HTR-8/SVneo (cell line): ENCODE measurements around the gene CABP4.

Experiments
- DNase-seq: peaks from one replicate; pipeline ENCODE4 v3.0.0; 2011; ENCODE audit warnings: low spot score, mixed read lengths; ENCODE audit not compliant: insufficient read length
- FAIRE-seq: peaks from 2 replicates; lab custom pipeline; 2011; peaks lifted over from hg19 to GRCh38; lab: Jason Lieb, UNC

Gene CABP4

GRCh38 chr11:67492801-67493547, 37.8 kb downstream of the CABP4 start:
- DNase-seq (no peak), FAIRE-seq (peak; percentile 28)

- FAIRE-seq (peak; percentile 55), DNase-seq (no peak)
Measured at GRCh38 chr11:67493548-67494370, 38.6 kb downstream of the CABP4 start.

- no peak for FAIRE-seq
- DNase-seq, result no peak
Measured at GRCh38 chr11:67494371-67495233, 39.4 kb downstream of the CABP4 start.

GRCh38 chr11:67495234-67496005, 40.3 kb downstream of the CABP4 start:
- DNase-seq, result no peak
- no peak for FAIRE-seq

- FAIRE-seq, result no peak
- no peak for DNase-seq
Measured at GRCh38 chr11:67496113-67496512, 41.0 kb downstream of the CABP4 start.

- FAIRE-seq, result no peak
- DNase-seq, result no peak
Measured at GRCh38 chr11:67497656-67498291, 42.6 kb downstream of the CABP4 start.

GRCh38 chr11:67498544-67498972, 43.4 kb downstream of the CABP4 start:
- FAIRE-seq, result peak; percentile 54

GRCh38 chr11:67499808-67500483, 44.8 kb downstream of the CABP4 start:
- peak; percentile 13 for FAIRE-seq
- DNase-seq, result no peak

More at GRCh38 chr11:67498544-67498972, 43.4 kb downstream of the CABP4 start:
- no peak for DNase-seq

GRCh38 chr11:67500484-67500821, 45.3 kb downstream of the CABP4 start:
- DNase-seq (no peak), FAIRE-seq (peak; percentile 82)

- FAIRE-seq (peak; percentile 48), DNase-seq (no peak)
Measured at GRCh38 chr11:67500831-67501715, 45.9 kb downstream of the CABP4 start.

GRCh38 chr11:67501854-67502253, 46.7 kb downstream of the CABP4 start:
- FAIRE-seq, result no peak
- no peak for DNase-seq

- DNase-seq (no peak), FAIRE-seq (no peak)
Measured at GRCh38 chr11:67502328-67502979, 47.3 kb downstream of the CABP4 start.

GRCh38 chr11:67503119-67504004, 48.2 kb downstream of the CABP4 start:
- FAIRE-seq (peak; percentile 77), DNase-seq (no peak)

- FAIRE-seq, result peak; percentile 80
- peak; percentile 56 for DNase-seq
Measured at GRCh38 chr11:67504005-67504949, 49.1 kb downstream of the CABP4 start.

GRCh38 chr11:67504950-67505581, 49.9 kb downstream of the CABP4 start, which contains the start of gene PITPNM1:
Gene PITPNM1, minus strand, starts transcription at chr11:67505363. Its CDS starts 1,183 bp downstream, at chr11:67504180.
- FAIRE-seq, result no peak
- peak; percentile 88 for DNase-seq
